AG10803 (cell line): Measurements from ENCODE around the gene TMEM132C.

Source experiments
- DNase-seq: peaks from one replicate; pipeline ENCODE4 v3.0.0; 2010; ENCODE audit warnings: low read depth
- H3K4me3 ChIP-seq: 2 replicates; pipeline ENCODE4 v1.5.1; 2011; ENCODE audit warnings: mild to moderate bottlenecking, low read length, control low read depth
- CTCF ChIP-seq: conservative IDR thresholded peaks from 2 replicates; pipeline ENCODE4 v1.5.1; 2011; ENCODE audit warnings: mild to moderate bottlenecking, low read length, control low read depth, inconsistent platforms

TMEM132C gene

DNA sequence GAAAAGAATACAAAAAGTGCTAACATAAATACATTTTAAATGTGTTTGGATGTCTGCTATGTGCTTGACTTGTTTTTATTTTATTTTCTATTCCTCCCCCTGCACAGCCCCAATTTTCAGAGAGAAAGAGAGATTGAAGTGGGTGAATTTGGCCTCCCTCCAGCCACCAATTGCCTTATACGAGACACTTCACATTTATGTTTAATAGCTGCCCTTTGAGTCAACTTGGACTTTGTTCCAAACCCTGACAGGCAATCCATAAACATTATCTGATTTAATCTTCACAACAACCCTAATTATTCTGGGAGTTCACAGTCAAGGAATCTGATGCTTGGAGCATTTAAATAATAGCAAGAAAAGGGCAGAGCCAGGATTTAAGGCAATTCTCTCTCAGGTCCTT is 395.1 kb downstream of the TMEM132C start:
- H3K4me3 ChIP-seq, result no peak overlapping the region
- TF ChIP-seq CTCF, result no peak
- DNase-seq, result no peak

GRCh38 chr12:128664501-128664900 is 397.5 kb downstream of the TMEM132C start:
- TF ChIP-seq CTCF, result no peak
- no peak for DNase-seq
- H3K4me3 ChIP-seq, result no peak overlapping the region

- H3K4me3 ChIP-seq, result no peak overlapping the region
- TF ChIP-seq CTCF, result no peak
- DNase-seq, result no peak
Measured at GRCh38 chr12:128667193-128667592, 400.2 kb downstream of the TMEM132C start.

DNA sequence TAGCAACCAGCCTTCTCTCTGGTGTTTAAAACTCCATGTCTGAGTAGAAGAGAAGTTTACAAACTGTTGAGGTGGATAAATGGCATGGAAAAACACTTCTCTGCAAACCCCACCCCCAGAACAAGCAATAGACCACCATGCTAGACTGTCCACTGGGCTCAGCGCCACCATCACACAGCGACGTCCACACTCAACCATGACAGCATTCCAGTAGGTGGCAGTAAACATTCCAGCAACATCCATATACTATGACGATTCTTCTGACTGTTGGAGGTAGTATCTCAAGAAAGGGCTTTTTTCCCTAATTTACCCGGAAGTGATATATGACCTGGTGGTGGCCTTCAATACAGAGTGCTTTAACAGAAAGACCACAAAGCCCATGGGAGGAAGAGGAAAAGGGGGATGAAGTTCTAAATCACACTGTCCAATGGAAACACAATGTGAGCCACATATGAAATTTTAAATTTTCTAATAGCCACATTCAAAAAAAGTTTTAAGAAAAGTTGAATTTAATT is 404.6 kb downstream of the TMEM132C start:
- H3K4me3 ChIP-seq, result no peak overlapping the region
- no peak for DNase-seq
- TF ChIP-seq CTCF, result no peak

- DNase-seq, result no peak
- no peak overlapping the region for H3K4me3 ChIP-seq
- TF ChIP-seq CTCF, result no peak
Measured at GRCh38 chr12:128672428-128672827, 405.5 kb downstream of the TMEM132C start.

DNA sequence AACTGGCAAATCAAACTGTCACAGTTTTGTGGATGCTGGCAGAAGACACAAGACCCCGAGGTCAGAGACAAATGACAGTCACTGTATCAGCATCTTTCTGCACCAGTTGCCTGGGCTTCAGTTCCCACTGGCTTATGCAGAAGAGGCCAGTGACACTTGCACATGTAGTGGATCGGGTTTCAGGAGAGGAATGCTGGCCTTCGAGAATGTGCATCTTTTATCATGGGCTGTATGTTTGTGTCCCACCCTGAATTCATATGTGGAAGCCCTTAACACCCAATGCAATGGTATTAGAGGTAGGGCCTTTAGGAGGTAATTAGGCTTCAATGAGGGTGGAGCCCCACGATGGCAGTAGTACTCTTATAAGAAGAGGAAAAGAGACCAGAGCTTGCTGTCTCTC is 405.9 kb downstream of the TMEM132C start:
- no peak for DNase-seq
- no peak overlapping the region for H3K4me3 ChIP-seq
- no peak for TF ChIP-seq CTCF

DNA sequence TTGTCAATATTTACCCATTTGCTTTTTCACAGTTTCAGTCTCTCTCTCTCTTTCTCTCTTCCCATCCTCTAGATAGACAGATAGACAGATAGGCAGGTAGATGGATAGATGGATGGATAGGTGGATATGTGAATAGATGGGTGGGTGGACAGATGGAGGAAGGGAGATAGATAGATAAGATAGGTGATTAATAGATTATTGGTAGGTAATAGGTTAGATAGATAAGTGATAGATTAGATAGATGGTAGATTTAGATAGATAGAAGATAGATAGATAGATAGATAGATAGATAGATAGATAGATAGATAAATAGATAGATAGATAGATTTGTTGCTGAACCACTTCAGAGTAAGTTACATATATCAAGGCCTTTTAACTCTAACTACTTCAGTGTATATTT is 408.6 kb downstream of the TMEM132C start:
- no peak overlapping the region for H3K4me3 ChIP-seq
- DNase-seq, result no peak
- TF ChIP-seq CTCF, result no peak
